Measurements from ENCODE around the gene NXPH4.

DNA sequence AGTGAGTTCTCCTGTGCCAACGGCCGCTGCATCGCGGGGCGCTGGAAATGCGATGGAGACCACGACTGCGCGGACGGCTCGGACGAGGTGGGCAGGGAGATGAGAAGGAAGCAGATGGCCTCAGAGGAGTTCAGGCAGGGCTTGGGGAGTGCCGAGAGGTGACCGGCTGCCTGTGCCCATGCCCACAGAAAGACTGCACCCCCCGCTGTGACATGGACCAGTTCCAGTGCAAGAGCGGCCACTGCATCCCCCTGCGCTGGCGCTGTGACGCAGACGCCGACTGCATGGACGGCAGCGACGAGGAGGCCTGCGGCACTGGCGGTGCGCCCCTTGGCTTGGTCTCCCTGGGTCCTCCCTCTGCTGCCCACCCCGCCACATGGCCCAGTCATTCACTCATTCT is 13.4 kb upstream of the NXPH4 start:
- TF ChIP-seq, protein P1, sequence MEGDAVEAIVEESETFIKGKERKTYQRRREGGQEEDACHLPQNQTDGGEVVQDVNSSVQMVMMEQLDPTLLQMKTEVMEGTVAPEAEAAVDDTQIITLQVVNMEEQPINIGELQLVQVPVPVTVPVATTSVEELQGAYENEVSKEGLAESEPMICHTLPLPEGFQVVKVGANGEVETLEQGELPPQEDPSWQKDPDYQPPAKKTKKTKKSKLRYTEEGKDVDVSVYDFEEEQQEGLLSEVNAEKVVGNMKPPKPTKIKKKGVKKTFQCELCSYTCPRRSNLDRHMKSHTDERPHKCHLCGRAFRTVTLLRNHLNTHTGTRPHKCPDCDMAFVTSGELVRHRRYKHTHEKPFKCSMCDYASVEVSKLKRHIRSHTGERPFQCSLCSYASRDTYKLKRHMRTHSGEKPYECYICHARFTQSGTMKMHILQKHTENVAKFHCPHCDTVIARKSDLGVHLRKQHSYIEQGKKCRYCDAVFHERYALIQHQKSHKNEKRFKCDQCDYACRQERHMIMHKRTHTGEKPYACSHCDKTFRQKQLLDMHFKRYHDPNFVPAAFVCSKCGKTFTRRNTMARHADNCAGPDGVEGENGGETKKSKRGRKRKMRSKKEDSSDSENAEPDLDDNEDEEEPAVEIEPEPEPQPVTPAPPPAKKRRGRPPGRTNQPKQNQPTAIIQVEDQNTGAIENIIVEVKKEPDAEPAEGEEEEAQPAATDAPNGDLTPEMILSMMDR (conservative IDR thresholded peaks at IDR 0.05), result no peak
- TF ChIP-seq ZFX (IDR thresholded peaks at IDR 0.05), result no peak
